Left lung (tissue), 10 donors: ENCODE data around the gene HIF3A. TPM values are rescaled to one million over a fixed set of nuclear protein-coding genes. Genes with fewer than 3 reads are reported as not detected.

Source experiments
- ATAC-seq: fragments of 200-7000 bp; cut with Tn5 transposase; one replicate; pipeline ENCODE4 v1.9.1; 2020; ENCODE audit warnings: moderate library complexity
- DNase-seq, 4 donors: peaks; one replicate each; pipeline ENCODE4 v3.0.0-alpha.2; 2013 to 2020
- H3K27ac ChIP-seq, 2 donors: fragments of 200-600 bp; sonication (generic) in 1 of 2; one replicate each; pipeline versions ENCODE4 v1.5.0 to v1.8.0; 2020 to 2021
- H3K27me3 ChIP-seq, 2 donors: fragments of 200-600 bp; sonication (generic) in 1 of 2; one replicate each; pipeline versions ENCODE4 v1.5.0 to v1.8.0; 2020 to 2021
- H3K36me3 ChIP-seq, 2 donors: fragments of 200-600 bp; sonication (generic) in 1 of 2; one replicate each; pipeline versions ENCODE4 v1.5.0 to v1.8.0; 2020 to 2021
- H3K4me1 ChIP-seq, 2 donors: fragments of 200-600 bp; one replicate each; pipeline ENCODE4 v1.8.0; 2021
- H3K4me3 ChIP-seq, 2 donors: fragments of 200-600 bp; sonication (generic) in 1 of 2; one replicate each; pipeline versions ENCODE4 v1.5.0 to v1.8.0; 2020 to 2021; ENCODE audit warnings: mild to moderate bottlenecking in 1 of 2
- H3K9me3 ChIP-seq, 2 donors: fragments of 200-600 bp; sonication (generic) in 1 of 2; one replicate each; pipeline versions ENCODE4 v1.5.0 to v1.8.0; 2020 to 2021
- CTCF ChIP-seq, 2 donors: fragments of 200-600 bp; sonication (generic) in 1 of 2; IDR thresholded peaks; one replicate each; pipeline versions ENCODE4 v1.5.0 to v1.8.0; 2021; ENCODE audit warnings: antibody characterized with exemption in 2 of 2
- intact Hi-C, 2 donors: fragments of 100-400 bp; cut with DNase I; formaldehyde crosslinking; loops; one replicate each; pipeline versions ENCODE4 v1.11.2 to v1.14.2; 2022
- polyA plus RNA-seq, 6 donors: library from polyadenylated mRNA; unstranded; fragments of 120-200 nt; gene quantifications; one replicate each; pipeline ENCODE4 v1.2.1, GENCODE V29; 2013; ENCODE audit not compliant: insufficient read length in 6 of 6
- total RNA-seq, 2 donors: library from RNA; stranded (reverse); fragmentation: NEBNext Ultra II Directional; extraction: Animal tissue kit (Norgen Biotek cat#: 25700); gene quantifications; one replicate each; pipeline ENCODE4 v1.2.1, GENCODE V29; 2021
- donor health status: DM: no; HTN: yes; CAD: no.
- donor health status: DM: no; HTN: no; CAD: no.

Gene HIF3A
- total and polyA plus RNA-seq, 8 donors, result 15.9 to 218 (median 173) TPM

- no peak for TF ChIP-seq CTCF (IDR thresholded peaks at IDR 0.05)
- H3K4me1 ChIP-seq, result no peaks in the 10 kb centered on the region
- peaks cover 0 to 50% of the 10 kb centered on the region in 2 donors for H3K36me3 ChIP-seq
- H3K9me3 ChIP-seq, result peaks cover 0 to 32% of the 10 kb centered on the region in 2 donors
- H3K27ac ChIP-seq, result no peak overlapping the region
- intact Hi-C loops, result no loop called here
- no peak for ATAC-seq
- no peak overlapping the region for H3K4me3 ChIP-seq
- H3K27me3 ChIP-seq, result no peaks in the 10 kb centered on the region
- DNase-seq, result no peak
These were observed 29.8 kb downstream of the HIF3A start for GRCh38 chr19:46326608-46327007.

DNA sequence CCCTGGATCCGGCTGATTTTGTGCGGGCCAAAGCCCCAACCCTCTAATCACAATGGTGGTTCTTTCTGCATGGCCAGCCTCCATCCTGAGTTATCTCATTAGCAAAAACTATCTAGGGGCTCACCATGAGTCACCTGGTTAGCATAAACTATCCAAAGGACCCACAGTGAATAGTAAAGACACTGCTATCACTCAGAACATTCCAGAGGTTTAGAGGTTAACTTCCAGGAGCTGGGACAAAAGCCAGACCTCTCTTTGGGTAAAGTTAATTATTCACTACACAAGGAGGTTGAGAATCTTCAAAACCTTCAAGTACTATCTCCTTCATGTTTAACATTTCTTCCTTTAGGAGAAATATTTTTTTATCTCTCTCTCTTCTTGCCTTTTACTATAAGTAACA lies 31.2 kb downstream of the HIF3A start:
- DNase-seq (no peak), ATAC-seq (no peak)
- Histone ChIP-seq H3K27me3 (no peaks in the 10 kb centered on the region), H3K27ac (no peak overlapping the region), H3K36me3 (peaks cover 0 to 55% of the 10 kb centered on the region in 2 donors), H3K9me3 (peaks cover 0 to 32% of the 10 kb centered on the region in 2 donors), H3K4me1 (no peaks in the 10 kb centered on the region), H3K4me3 (no peak overlapping the region)
- no peak for TF ChIP-seq CTCF (IDR thresholded peaks at IDR 0.05)
- intact Hi-C loops, result no loop called here

GRCh38 chr19:46330319-46330918 lies 33.6 kb downstream of the HIF3A start:
- intact Hi-C loops, result no loop called here
- Histone ChIP-seq H3K36me3 (peaks cover 0 to 54% of the 10 kb centered on the region in 2 donors), H3K9me3 (peaks cover 0 to 31% of the 10 kb centered on the region in 2 donors), H3K27ac (no peak overlapping the region), H3K4me1 (no peaks in the 10 kb centered on the region), H3K4me3 (no peak overlapping the region), H3K27me3 (no peaks in the 10 kb centered on the region)
- no peak for ATAC-seq
- no peak for DNase-seq
- TF ChIP-seq CTCF (IDR thresholded peaks at IDR 0.05), result no peak

DNA sequence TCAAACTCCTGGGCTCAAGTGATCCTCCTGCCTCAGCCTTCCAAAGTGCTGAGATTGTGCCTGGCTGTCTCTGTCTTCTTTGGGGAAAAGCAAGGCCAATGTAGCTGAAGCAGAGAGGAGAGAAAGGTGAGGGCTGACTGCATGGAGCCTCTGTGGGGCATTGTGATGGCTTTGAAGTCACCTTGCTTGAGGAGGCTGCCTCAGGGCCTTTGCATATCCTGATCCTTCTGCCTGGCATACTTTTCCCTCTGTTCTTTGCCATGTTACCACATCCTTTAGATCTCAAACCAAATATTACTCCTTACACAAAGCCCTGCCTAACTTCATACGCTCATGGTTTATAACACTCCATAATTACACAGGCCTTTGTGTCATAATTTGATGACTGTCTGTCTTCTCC lies 40.6 kb downstream of the HIF3A start:
- no peaks in the 10 kb centered on the region for H3K4me1 ChIP-seq
- H3K4me3 ChIP-seq, result no peak overlapping the region
- H3K27me3 ChIP-seq, result no peaks in the 10 kb centered on the region
- intact Hi-C loops, result no loop called here
- H3K9me3 ChIP-seq, result no peaks in the 10 kb centered on the region
- ATAC-seq, result no peak
- no peak overlapping the region for H3K27ac ChIP-seq
- no peak for TF ChIP-seq CTCF (IDR thresholded peaks at IDR 0.05)
- H3K36me3 ChIP-seq, result peaks cover 0 to 30% of the 10 kb centered on the region in 2 donors
- DNase-seq, result no peak

DNA sequence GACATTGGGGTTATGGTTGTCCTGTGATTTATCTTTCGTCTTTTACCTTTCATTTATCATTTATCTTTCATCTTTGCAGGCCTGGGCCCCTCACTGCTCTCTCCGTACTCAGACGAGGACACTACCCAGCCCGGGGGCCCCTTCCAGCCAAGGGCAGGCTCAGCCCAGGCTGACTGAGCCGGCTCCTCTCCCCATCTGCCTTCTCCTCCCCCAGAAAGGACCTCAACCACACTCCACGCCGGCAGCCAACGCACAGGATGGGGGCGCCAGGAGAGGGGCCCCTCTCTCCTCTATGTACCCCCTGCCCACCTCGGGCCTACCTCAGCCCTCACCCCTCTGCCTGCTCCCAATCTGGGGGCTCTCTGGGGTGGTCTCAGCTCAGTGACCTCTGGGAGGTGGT lies 42.6 kb downstream of the HIF3A start:
- Histone ChIP-seq H3K27ac (no peak overlapping the region), H3K36me3 (peaks cover 0 to 30% of the 10 kb centered on the region in 2 donors), H3K4me3 (no peak overlapping the region), H3K27me3 (no peaks in the 10 kb centered on the region), H3K9me3 (no peaks in the 10 kb centered on the region), H3K4me1 (no peaks in the 10 kb centered on the region)
- ATAC-seq (no peak), DNase-seq (no peak)
- TF ChIP-seq CTCF (IDR thresholded peaks at IDR 0.05), result no peak
- intact Hi-C loops, result no loop called here
